SH-SY5Y (cell line): ENCODE results near the gene HSPA1B.

Experiments used
- GATA2 ChIP-seq: IDR thresholded peaks from 2 replicates; pipeline ENCODE4 v1.6.1; 2011; ENCODE audit warnings: mild to moderate bottlenecking, low read depth, low read length
- GATA3 ChIP-seq: IDR thresholded peaks from 2 replicates; pipeline ENCODE4 v1.6.1; 2011; ENCODE audit warnings: low read depth, mild to moderate bottlenecking, low read length, moderate library complexity

The HSPA1B gene

GRCh38 chr6:31869343-31869742 lies 41.8 kb downstream of the HSPA1B start:
- TF ChIP-seq GATA2 (no peak), GATA3 (no peak)

GRCh38 chr6:31870385-31870921 lies 42.9 kb downstream of the HSPA1B start:
- TF ChIP-seq GATA3 (no peak), GATA2 (no peak)

- TF ChIP-seq GATA2 = no peak
- no peak for TF ChIP-seq GATA3
Observed at GRCh38 chr6:31871046-31871659, 43.6 kb downstream of the HSPA1B start.

GRCh38 chr6:31874084-31874670 lies 46.6 kb downstream of the HSPA1B start:
- TF ChIP-seq GATA3 (no peak), GATA2 (no peak)

- TF ChIP-seq GATA2 (no peak), GATA3 (no peak)
Observed at GRCh38 chr6:31874836-31875572, 47.5 kb downstream of the HSPA1B start.

- TF ChIP-seq GATA2 (no peak), GATA3 (no peak)
Observed at GRCh38 chr6:31875877-31876276, 48.3 kb downstream of the HSPA1B start.

GRCh38 chr6:31876357-31876756 lies 48.8 kb downstream of the HSPA1B start:
- TF ChIP-seq GATA2 (no peak), GATA3 (no peak)

- TF ChIP-seq GATA3 = no peak
- TF ChIP-seq GATA2 = no peak
Observed at GRCh38 chr6:31877125-31877650, 49.6 kb downstream of the HSPA1B start.

- TF ChIP-seq GATA3 = no peak
- TF ChIP-seq GATA2 = no peak
Observed at GRCh38 chr6:31877651-31878161, 50.2 kb downstream of the HSPA1B start.

- TF ChIP-seq GATA3 = no peak
- no peak for TF ChIP-seq GATA2
Observed at GRCh38 chr6:31878222-31878621, 50.7 kb downstream of the HSPA1B start.

GRCh38 chr6:31878726-31879125 lies 51.2 kb downstream of the HSPA1B start, which contains the start of gene SLC44A4:
Gene SLC44A4, minus strand, starts transcription at chr6:31878997. Its CDS starts 17 bp downstream, at chr6:31878980.
- no peak for TF ChIP-seq GATA2
- no peak for TF ChIP-seq GATA3

GRCh38 chr6:31879143-31879542 lies 51.6 kb downstream of the HSPA1B start:
- TF ChIP-seq GATA3 (no peak), GATA2 (no peak)
